ENCODE data around the gene PBRM1. TPM values are rescaled to one million over a fixed set of nuclear protein-coding genes. Genes with fewer than 3 reads are reported as not detected.

The PBRM1 gene
- total RNA-seq, 1 donor = 74.3 TPM

GRCh38 chr3:52609316-52609815 lies 76.3 kb downstream of the PBRM1 start:
- no peak overlapping the region for H3K4me3 ChIP-seq (ENCODE audit: low read depth, low read length)
- TF ChIP-seq, protein P1, sequence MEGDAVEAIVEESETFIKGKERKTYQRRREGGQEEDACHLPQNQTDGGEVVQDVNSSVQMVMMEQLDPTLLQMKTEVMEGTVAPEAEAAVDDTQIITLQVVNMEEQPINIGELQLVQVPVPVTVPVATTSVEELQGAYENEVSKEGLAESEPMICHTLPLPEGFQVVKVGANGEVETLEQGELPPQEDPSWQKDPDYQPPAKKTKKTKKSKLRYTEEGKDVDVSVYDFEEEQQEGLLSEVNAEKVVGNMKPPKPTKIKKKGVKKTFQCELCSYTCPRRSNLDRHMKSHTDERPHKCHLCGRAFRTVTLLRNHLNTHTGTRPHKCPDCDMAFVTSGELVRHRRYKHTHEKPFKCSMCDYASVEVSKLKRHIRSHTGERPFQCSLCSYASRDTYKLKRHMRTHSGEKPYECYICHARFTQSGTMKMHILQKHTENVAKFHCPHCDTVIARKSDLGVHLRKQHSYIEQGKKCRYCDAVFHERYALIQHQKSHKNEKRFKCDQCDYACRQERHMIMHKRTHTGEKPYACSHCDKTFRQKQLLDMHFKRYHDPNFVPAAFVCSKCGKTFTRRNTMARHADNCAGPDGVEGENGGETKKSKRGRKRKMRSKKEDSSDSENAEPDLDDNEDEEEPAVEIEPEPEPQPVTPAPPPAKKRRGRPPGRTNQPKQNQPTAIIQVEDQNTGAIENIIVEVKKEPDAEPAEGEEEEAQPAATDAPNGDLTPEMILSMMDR (IDR thresholded peaks at IDR 0.05; ENCODE audit: insufficient read depth, low read depth, low read length) = no peak
- no peak for DNase-seq (ENCODE audit: low read depth)

DNA sequence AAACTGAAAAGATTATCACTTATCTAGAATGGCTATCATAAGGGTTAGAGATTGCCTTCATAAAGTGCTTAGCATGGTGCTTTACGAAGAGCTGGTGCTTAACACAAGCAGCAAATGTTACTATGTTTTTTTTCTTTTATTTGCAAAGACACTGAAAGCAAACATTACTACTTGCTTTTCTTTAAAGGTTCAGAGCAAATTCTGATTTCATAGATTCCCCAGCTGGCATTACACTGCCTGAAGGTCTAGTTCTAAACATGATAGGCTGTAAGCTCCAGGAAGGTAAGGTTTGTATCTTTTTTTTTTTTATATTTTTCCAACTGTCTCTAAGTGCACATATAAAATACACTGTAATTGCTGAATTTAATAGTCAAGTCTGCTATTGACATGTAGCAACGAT lies 77.4 kb downstream of the PBRM1 start:
- no peak overlapping the region for H3K4me3 ChIP-seq (ENCODE audit: low read depth, low read length)
- TF ChIP-seq, protein P1 (IDR thresholded peaks at IDR 0.05; ENCODE audit: insufficient read depth, low read depth, low read length) = no peak
- DNase-seq (ENCODE audit: low read depth) = no peak

GRCh38 chr3:52606373-52607085 lies 79.2 kb downstream of the PBRM1 start:
- TF ChIP-seq, protein P1 (IDR thresholded peaks at IDR 0.05; ENCODE audit: insufficient read depth, low read depth, low read length) = no peak
- DNase-seq (ENCODE audit: low read depth) = peak; percentile 57
- no peak overlapping the region for H3K4me3 ChIP-seq (ENCODE audit: low read depth, low read length)

- H3K4me3 ChIP-seq (ENCODE audit: low read depth, low read length) = no peak overlapping the region
- DNase-seq (ENCODE audit: low read depth) = no peak
- TF ChIP-seq, protein P1 (IDR thresholded peaks at IDR 0.05; ENCODE audit: insufficient read depth, low read depth, low read length) = no peak
These were observed 85.5 kb downstream of the PBRM1 start for GRCh38 chr3:52600258-52600657.

DNA sequence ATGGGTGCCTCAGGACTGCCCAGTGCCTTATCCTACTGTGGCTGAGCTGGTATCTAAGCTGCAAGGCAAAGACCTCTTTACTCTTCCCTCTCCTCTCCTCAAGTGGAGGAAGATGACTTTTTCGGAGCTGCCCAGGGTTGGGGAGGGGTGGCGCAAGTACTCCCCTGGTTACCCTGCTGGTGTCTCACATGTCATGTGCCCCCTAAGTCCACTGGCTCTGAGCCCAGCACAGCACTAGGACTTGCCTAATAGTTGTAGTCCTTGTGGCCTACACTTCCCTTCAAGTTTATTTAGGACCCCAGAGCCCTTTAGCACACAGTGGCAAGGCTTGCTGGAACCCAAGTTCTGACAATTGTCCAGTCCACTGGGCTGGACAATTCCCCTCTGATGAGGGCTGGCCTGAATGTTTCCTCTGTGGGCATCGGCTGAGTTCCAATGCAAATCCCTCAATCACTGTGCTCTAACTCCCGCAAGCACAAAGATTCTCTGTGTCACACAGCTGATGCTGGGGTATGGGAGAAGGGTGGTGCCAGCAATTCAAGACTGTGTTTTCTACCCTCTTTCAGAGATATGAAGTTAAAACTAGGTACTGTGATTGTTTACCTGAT lies 89.0 kb downstream of the PBRM1 start:
- no peak overlapping the region for H3K4me3 ChIP-seq (ENCODE audit: low read depth, low read length)
- DNase-seq (ENCODE audit: low read depth) = no peak
- TF ChIP-seq, protein P1 (IDR thresholded peaks at IDR 0.05; ENCODE audit: insufficient read depth, low read depth, low read length) = no peak

DNA sequence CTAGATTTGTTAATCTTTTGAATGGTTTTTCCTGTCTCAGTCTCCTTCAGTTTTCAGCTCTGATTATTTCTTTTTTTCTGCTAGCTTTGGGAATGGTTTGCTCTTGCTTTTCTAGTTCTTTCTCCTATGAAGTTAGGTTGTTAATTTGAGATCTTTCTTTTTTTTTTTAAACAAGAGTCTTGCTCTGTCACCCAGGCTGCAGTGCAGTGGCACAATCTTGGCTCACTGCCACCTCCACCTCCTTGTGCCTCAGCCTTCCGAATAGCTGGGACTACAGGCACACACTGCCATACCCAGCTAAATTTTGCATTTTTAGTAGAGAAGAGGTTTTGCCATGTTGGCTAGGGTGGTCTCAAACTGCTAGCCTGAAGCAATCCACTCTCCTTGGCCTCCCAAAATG lies 92.6 kb downstream of the PBRM1 start:
- TF ChIP-seq, protein P1 (IDR thresholded peaks at IDR 0.05; ENCODE audit: insufficient read depth, low read depth, low read length) = no peak
- no peak for DNase-seq (ENCODE audit: low read depth)

More for the DNA sequence above, 92.6 kb downstream of the PBRM1 start:
- no peak overlapping the region for H3K4me3 ChIP-seq (ENCODE audit: low read depth, low read length)
